WTC11 (cell line): ENCODE results near the gene TBC1D22A. TPM values are rescaled to one million over a fixed set of nuclear protein-coding genes. Genes with fewer than 3 reads are reported as not detected.

Experiments used
- ATAC-seq: fragments of 200-7000 bp; cut with Tn5 transposase; 2 replicates; pipeline ENCODE4 v1.10.0; 2021; ENCODE audit warnings: mild to moderate bottlenecking, moderate library complexity
- CTCF ChIA-PET: fragments of 300-600 bp; sonication (Branson Sonifier 250); formaldehyde crosslinking; loops from one replicate; lab custom pipeline; 2021; ENCODE audit warnings: antibody characterized with exemption; lab: Charles Lee
- POLR2A ChIA-PET: fragments of 350-600 bp; sonication (Branson Sonifier 250); formaldehyde crosslinking; loops from one replicate; lab custom pipeline; 2021; ENCODE audit warnings: antibody characterized with exemption; lab: Charles Lee
- DNase-seq: peaks from one replicate; pipeline ENCODE4 v3.0.0; 2021; ENCODE audit warnings: low spot score
- H3K27ac Mint-ChIP-seq: 2 replicates; pipeline ENCODE4 v1.8.0; 2021; ENCODE audit warnings: mixed read lengths
- H3K27me3 Mint-ChIP-seq: 2 replicates; pipeline ENCODE4 v1.8.0; 2021; ENCODE audit warnings: low read depth, mild to moderate bottlenecking, moderate library complexity, mixed read lengths
- H3K36me3 Mint-ChIP-seq: 2 replicates; pipeline ENCODE4 v1.8.0; 2021; ENCODE audit warnings: mixed read lengths
- H3K4me1 Mint-ChIP-seq: 2 replicates; pipeline ENCODE4 v1.8.0; 2022; ENCODE audit warnings: mixed read lengths
- H3K4me3 Mint-ChIP-seq: 2 replicates; pipeline ENCODE4 v1.8.0; 2021; ENCODE audit warnings: mild to moderate bottlenecking, moderate library complexity, mixed read lengths
- H3K9me3 Mint-ChIP-seq: 2 replicates; pipeline ENCODE4 v1.8.0; 2021; ENCODE audit warnings: mixed read lengths
- AR ChIP-seq: fragments of 250-450 bp; sonication (Bioruptor Pico); IDR thresholded peaks from 2 replicates; pipeline ENCODE4 v1.9.0; 2021; ENCODE audit warnings: mild to moderate bottlenecking
- CREM ChIP-seq: sonication (generic); formaldehyde crosslinking; IDR thresholded peaks from 2 replicates; pipeline ENCODE4 v1.8.1; 2022; ENCODE audit warnings: mild to moderate bottlenecking, missing genetic modification reagents, moderate library complexity
- E2F4 ChIP-seq: sonication (generic); formaldehyde crosslinking; IDR thresholded peaks from 2 replicates; pipeline ENCODE4 v1.8.1; 2022; ENCODE audit warnings: low read depth, mild to moderate bottlenecking, moderate library complexity, missing genetic modification reagents, borderline replicate concordance
- ELF4 ChIP-seq: sonication (generic); formaldehyde crosslinking; IDR thresholded peaks from 2 replicates; pipeline ENCODE4 v1.8.1; 2022; ENCODE audit warnings: low read depth, mild to moderate bottlenecking, moderate library complexity, missing genetic modification reagents
- EMX1 ChIP-seq: fragments of 250-450 bp; sonication (Bioruptor Pico); IDR thresholded peaks from 2 replicates; pipeline ENCODE4 v1.8.0; 2021; ENCODE audit warnings: mild to moderate bottlenecking
- KAT7 ChIP-seq: sonication (generic); formaldehyde crosslinking; IDR thresholded peaks from 2 replicates; pipeline ENCODE4 v1.8.1; 2023; ENCODE audit warnings: missing genetic modification reagents, mild to moderate bottlenecking, borderline replicate concordance
- NFE2L1 ChIP-seq: sonication (generic); formaldehyde crosslinking; IDR thresholded peaks from 2 replicates; pipeline ENCODE4 v1.8.1; 2023; ENCODE audit warnings: missing genetic modification reagents
- NR2C2 ChIP-seq: sonication (generic); formaldehyde crosslinking; IDR thresholded peaks from 2 replicates; pipeline ENCODE4 v1.8.0; 2022; ENCODE audit warnings: mild to moderate bottlenecking, missing genetic modification reagents
- OVOL2 ChIP-seq: fragments of 250-450 bp; sonication (Bioruptor Pico); IDR thresholded peaks from 2 replicates; pipeline ENCODE4 v1.9.0; 2021; ENCODE audit warnings: mild to moderate bottlenecking, borderline replicate concordance
- PRRX2 ChIP-seq: fragments of 250-450 bp; sonication (Bioruptor Pico); IDR thresholded peaks from 2 replicates; pipeline ENCODE4 v1.8.0; 2021; ENCODE audit warnings: mild to moderate bottlenecking
- RORB ChIP-seq: fragments of 250-450 bp; sonication (Bioruptor Pico); IDR thresholded peaks from 2 replicates; pipeline ENCODE4 v1.9.0; 2021; ENCODE audit warnings: mild to moderate bottlenecking
- STAT6 ChIP-seq: sonication (generic); formaldehyde crosslinking; conservative IDR thresholded peaks from 2 replicates; pipeline ENCODE4 v1.8.1; 2023; ENCODE audit warnings: mild to moderate bottlenecking, low read depth, missing genetic modification reagents, moderate library complexity
- TEAD1 ChIP-seq: sonication (generic); formaldehyde crosslinking; IDR thresholded peaks from 2 replicates; pipeline ENCODE4 v1.8.0; 2022; ENCODE audit warnings: mild to moderate bottlenecking, missing genetic modification reagents
- ZBTB43 ChIP-seq: sonication (generic); formaldehyde crosslinking; IDR thresholded peaks from 2 replicates; pipeline ENCODE4 v1.8.1; 2023; ENCODE audit warnings: mild to moderate bottlenecking, missing genetic modification reagents
- ZNF423 ChIP-seq: fragments of 250-450 bp; sonication (Bioruptor Pico); IDR thresholded peaks from 2 replicates; pipeline ENCODE4 v2.1.2; 2022; ENCODE audit warnings: mild to moderate bottlenecking, moderate library complexity
- ZNF512 ChIP-seq: sonication (generic); formaldehyde crosslinking; IDR thresholded peaks from 2 replicates; pipeline ENCODE4 v1.8.1; 2022; ENCODE audit warnings: missing genetic modification reagents, borderline replicate concordance
- total RNA-seq: library from RNA; stranded (reverse); gene quantifications from 3 replicates; pipeline ENCODE4 v1.2.3, GENCODE V29; 2021
- TF ChIP-seq, protein P1 (sequence below): fragments of 250-450 bp; sonication (Bioruptor Pico); IDR thresholded peaks from 2 replicates; pipeline ENCODE4 v1.8.0; 2021; ENCODE audit warnings: mild to moderate bottlenecking
- TF ChIP-seq, protein P2 (sequence below): sonication (generic); formaldehyde crosslinking; IDR thresholded peaks from 2 replicates; pipeline ENCODE4 v1.8.1; 2022; ENCODE audit warnings: mild to moderate bottlenecking, moderate library complexity, missing genetic modification reagents
- TF ChIP-seq, protein P3 (sequence below): sonication (generic); formaldehyde crosslinking; IDR thresholded peaks from 2 replicates; pipeline ENCODE4 v1.8.1; 2023; ENCODE audit warnings: mild to moderate bottlenecking, missing genetic modification reagents, moderate library complexity

TBC1D22A gene
- total RNA-seq, 1 experiment from 2014 or later: 18.1 TPM

DNA sequence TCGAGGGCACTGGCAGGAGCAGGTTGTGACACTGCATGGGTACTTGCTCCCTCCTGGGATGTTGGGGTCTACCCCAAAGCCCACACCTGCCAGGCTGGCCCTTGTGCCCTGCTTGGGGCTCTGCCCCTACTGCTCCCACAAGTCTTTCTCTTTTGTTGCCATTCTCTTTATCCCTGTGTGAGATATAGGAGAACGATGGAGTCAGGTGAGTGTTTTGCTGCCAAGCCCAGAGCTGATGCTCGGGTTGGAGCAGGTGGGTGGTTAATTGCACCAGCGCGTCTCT is 292.6 kb downstream of the TBC1D22A start:
- Mint-ChIP-seq H3K27me3 (no peaks in the 10 kb centered on the region), H3K27ac (peak overlapping the region; percentile 68; the same call in 1 of the 2 replicates)
- no peak for DNase-seq

GRCh38 chr22:47055461-47055860 is 293.0 kb downstream of the TBC1D22A start:
- DNase-seq: no peak
- Mint-ChIP-seq H3K27me3 (no peaks in the 10 kb centered on the region), H3K27ac (peak overlapping the region; percentile 68; the same call in 1 of the 2 replicates), H3K9me3 (no peaks in the 10 kb centered on the region), H3K4me1 (peaks cover 5% of the 10 kb centered on the region), H3K36me3 (no peaks in the 10 kb centered on the region), H3K4me3 (no peak overlapping the region)
- ATAC-seq: no peak
- TF ChIP-seq RORB (CRISPR knock-in tag): no peak
- no peak for TF ChIP-seq EMX1
- TF ChIP-seq KAT7 (CRISPR knock-in tag): no peak
- ChIA-PET CTCF (no interaction called here), POLR2A (no interaction called here)

More for the DNA sequence above, 292.6 kb downstream of the TBC1D22A start:
- H3K36me3 Mint-ChIP-seq: no peaks in the 10 kb centered on the region
- ChIA-PET CTCF (no interaction called here), POLR2A (no interaction called here)
- no peak for TF ChIP-seq ELF4 (CRISPR knock-in tag)
- TF ChIP-seq, protein P1, sequence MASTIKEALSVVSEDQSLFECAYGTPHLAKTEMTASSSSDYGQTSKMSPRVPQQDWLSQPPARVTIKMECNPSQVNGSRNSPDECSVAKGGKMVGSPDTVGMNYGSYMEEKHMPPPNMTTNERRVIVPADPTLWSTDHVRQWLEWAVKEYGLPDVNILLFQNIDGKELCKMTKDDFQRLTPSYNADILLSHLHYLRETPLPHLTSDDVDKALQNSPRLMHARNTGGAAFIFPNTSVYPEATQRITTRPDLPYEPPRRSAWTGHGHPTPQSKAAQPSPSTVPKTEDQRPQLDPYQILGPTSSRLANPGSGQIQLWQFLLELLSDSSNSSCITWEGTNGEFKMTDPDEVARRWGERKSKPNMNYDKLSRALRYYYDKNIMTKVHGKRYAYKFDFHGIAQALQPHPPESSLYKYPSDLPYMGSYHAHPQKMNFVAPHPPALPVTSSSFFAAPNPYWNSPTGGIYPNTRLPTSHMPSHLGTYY: no peak
- no peak for TF ChIP-seq ZBTB43 (CRISPR knock-in tag)
- no peak for TF ChIP-seq NFE2L1 (CRISPR knock-in tag)
- TF ChIP-seq NR2C2 (CRISPR knock-in tag): no peak
- H3K4me3 Mint-ChIP-seq: no peak overlapping the region
- ATAC-seq: no peak
- no peaks in the 10 kb centered on the region for H3K9me3 Mint-ChIP-seq
- peaks cover 9% of the 10 kb centered on the region for H3K4me1 Mint-ChIP-seq

DNA sequence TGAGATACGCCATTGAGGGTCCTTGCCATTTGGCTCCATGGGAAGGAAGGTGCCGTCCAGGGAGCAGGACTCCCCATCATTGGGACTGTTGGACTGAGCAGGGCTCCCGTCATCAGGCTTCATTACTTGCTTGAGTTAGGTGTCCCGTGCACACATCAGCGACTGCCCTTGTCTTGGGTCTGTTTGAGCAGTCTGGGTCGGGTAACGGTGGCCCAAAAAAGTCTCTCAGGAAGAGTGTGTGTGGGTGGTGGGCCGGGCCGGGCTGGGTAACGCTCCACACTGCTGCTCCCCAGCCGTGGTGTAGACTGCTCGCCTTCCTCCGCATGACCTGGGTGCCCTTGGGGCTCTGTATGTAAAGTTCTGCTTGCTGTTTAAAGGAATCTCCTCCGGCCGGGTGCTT is 293.5 kb downstream of the TBC1D22A start:
- no peak for DNase-seq
- no peak for ATAC-seq
- Mint-ChIP-seq H3K27ac (peak overlapping the region; percentile 73; the same call in 1 of the 2 replicates), H3K27me3 (no peaks in the 10 kb centered on the region), H3K4me1 (peaks cover 4% of the 10 kb centered on the region), H3K9me3 (no peaks in the 10 kb centered on the region), H3K36me3 (no peaks in the 10 kb centered on the region), H3K4me3 (no peak overlapping the region)
- ChIA-PET POLR2A (no interaction called here), CTCF (interaction anchor here (2.4 kb wide), 1 partner anchor 43 kb away, joined by 6 read pairs; no protein-coding TSS in a partner anchor)
- TF ChIP-seq, protein P2, sequence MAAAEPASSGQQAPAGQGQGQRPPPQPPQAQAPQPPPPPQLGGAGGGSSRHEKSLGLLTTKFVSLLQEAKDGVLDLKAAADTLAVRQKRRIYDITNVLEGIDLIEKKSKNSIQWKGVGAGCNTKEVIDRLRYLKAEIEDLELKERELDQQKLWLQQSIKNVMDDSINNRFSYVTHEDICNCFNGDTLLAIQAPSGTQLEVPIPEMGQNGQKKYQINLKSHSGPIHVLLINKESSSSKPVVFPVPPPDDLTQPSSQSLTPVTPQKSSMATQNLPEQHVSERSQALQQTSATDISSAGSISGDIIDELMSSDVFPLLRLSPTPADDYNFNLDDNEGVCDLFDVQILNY (CRISPR knock-in tag): no peak
- TF ChIP-seq PRRX2 (CRISPR knock-in tag) (no peak), ZNF423 (CRISPR knock-in tag) (no peak), E2F4 (CRISPR knock-in tag) (no peak), CREM (CRISPR knock-in tag) (no peak), STAT6 (no peak), OVOL2 (CRISPR knock-in tag) (no peak), TEAD1 (CRISPR knock-in tag) (no peak), ZNF512 (no peak), ELF4 (CRISPR knock-in tag) (no peak), KAT7 (CRISPR knock-in tag) (no peak), AR (CRISPR knock-in tag) (no peak)
- TF ChIP-seq, protein P3, sequence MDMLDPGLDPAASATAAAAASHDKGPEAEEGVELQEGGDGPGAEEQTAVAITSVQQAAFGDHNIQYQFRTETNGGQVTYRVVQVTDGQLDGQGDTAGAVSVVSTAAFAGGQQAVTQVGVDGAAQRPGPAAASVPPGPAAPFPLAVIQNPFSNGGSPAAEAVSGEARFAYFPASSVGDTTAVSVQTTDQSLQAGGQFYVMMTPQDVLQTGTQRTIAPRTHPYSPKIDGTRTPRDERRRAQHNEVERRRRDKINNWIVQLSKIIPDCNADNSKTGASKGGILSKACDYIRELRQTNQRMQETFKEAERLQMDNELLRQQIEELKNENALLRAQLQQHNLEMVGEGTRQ (CRISPR knock-in tag): no peak
